Fibroblast of peridontal ligament (primary cell): ENCODE data around the gene DDX17.
A peak's percentile ranks its signal among the peaks of the same experiment; 100 is the strongest.

Source experiments
- DNase-seq: peaks from one replicate; pipeline ENCODE4 v3.0.0-alpha.2; 2010; ENCODE audit errors: extremely low read depth

The DDX17 gene

GRCh38 chr22:38506118-38506962 is at the start of gene DDX17:
Gene DDX17 (minus strand): TSS chr22:38506311.
- DNase-seq: peak; percentile 99

GRCh38 chr22:38554281-38554680 is 48.2 kb upstream of the DDX17 start:
- DNase-seq: peak; percentile 88

- DNase-seq: no peak
These were observed 43.2 kb upstream of the DDX17 start for GRCh38 chr22:38549101-38549894.

GRCh38 chr22:38540701-38541100 is 34.6 kb upstream of the DDX17 start:
- no peak for DNase-seq

GRCh38 chr22:38531251-38531938 is 25.3 kb upstream of the DDX17 start:
- no peak for DNase-seq

- DNase-seq: no peak
These were observed 18.3 kb upstream of the DDX17 start for GRCh38 chr22:38524429-38524828.

GRCh38 chr22:38523479-38523878 is 17.4 kb upstream of the DDX17 start:
- no peak for DNase-seq

GRCh38 chr22:38523029-38523428 is 16.9 kb upstream of the DDX17 start:
- no peak for DNase-seq

GRCh38 chr22:38519453-38520250 is 13.5 kb upstream of the DDX17 start:
- no peak for DNase-seq

- no peak for DNase-seq
These were observed 12.5 kb upstream of the DDX17 start for GRCh38 chr22:38518620-38519019.

- no peak for DNase-seq
These were observed 7.0 kb upstream of the DDX17 start for GRCh38 chr22:38513063-38513462.

GRCh38 chr22:38510416-38510970 is 4.4 kb upstream of the DDX17 start:
- no peak for DNase-seq

- DNase-seq: peak; percentile 65
These were observed 482 bp downstream of the DDX17 start for GRCh38 chr22:38505541-38506117.

- DNase-seq: no peak
These were observed 1.2 kb downstream of the DDX17 start for GRCh38 chr22:38504731-38505540.

- no peak for DNase-seq
These were observed 3.1 kb downstream of the DDX17 start for GRCh38 chr22:38503021-38503420.

- DNase-seq: no peak
These were observed 4.1 kb downstream of the DDX17 start for GRCh38 chr22:38501797-38502672.

GRCh38 chr22:38497869-38498268 is 8.2 kb downstream of the DDX17 start:
- DNase-seq: no peak

- DNase-seq: no peak
These were observed 11.2 kb downstream of the DDX17 start for GRCh38 chr22:38494939-38495338.

GRCh38 chr22:38494498-38494897 is 11.6 kb downstream of the DDX17 start:
- DNase-seq: no peak
